KOPT-K1 (cell line): ENCODE results near the gene RIOK2.

Source experiments
- H3K27ac ChIP-seq: fragments of 200-600 bp; sonication (generic); 2 replicates; pipeline ENCODE4 v1.5.1; 2016; ENCODE audit warnings: antibody characterized with exemption, mild to moderate bottlenecking, low read depth, low read length; ENCODE audit not compliant: poor library complexity, severe bottlenecking
- H3K36me3 ChIP-seq: fragments of 200-600 bp; sonication (generic); 2 replicates; pipeline ENCODE4 v1.5.1; 2017; ENCODE audit warnings: antibody characterized with exemption, mild to moderate bottlenecking, low read length, moderate library complexity; ENCODE audit not compliant: insufficient read depth
- H3K9me3 ChIP-seq: fragments of 200-600 bp; sonication (generic); 2 replicates; pipeline ENCODE4 v1.5.1; 2017; ENCODE audit warnings: antibody characterized with exemption, low read length, mild to moderate bottlenecking; ENCODE audit not compliant: insufficient read depth, poor library complexity, severe bottlenecking

The RIOK2 gene

DNA sequence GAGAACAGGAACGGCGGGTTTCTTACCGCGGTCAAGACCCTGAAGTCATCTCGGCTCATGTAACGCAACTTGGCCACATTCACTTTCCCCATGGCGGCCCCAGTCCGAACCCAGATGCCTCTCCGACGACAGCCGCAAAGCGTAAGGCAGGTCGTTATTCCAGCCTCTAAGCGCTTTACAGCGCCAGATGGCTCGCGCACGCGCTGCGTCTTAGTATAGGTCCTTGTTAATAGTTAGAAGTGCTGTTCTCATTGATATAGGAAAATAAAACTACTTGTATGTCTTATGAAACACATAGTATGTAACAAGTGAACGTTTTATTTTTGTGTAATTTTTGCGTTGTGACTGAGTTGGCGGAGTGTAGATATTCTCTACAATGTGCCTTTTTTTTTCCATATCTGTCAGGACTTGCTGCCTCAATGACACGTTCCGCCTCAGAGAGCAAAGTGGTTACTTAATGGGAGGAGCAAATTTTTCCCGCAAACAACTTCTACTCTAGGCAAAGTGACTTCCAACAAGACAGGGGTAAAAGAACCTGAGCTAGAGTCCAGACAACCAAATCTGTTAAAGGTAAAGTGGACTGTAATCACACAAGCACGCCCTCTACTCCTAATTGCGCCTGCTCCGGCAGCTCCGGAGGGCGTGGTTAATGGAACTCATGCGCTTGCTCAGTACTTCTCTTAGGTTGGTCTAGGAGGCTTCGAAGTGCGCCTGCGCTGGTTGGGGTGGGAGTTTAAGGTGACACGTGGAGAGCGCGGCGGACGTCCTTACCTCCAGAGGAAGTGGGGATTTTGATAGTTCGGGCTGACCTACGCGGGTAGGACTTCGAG, at the start of gene RIOK2:
TSS of gene RIOK2 (minus strand) at position 148 of the 830 bp plus-strand sequence. CDS start at position 92, 56 bp downstream.
- Histone ChIP-seq H3K9me3 (no peaks in the 10 kb centered on the region), H3K27ac (peak within 1 kb of the TSS; percentile 85)

GRCh38 chr5:97231025-97231636, 48.1 kb upstream of the RIOK2 start:
- Histone ChIP-seq H3K36me3 (no peaks in the 10 kb centered on the region), H3K9me3 (no peaks in the 10 kb centered on the region), H3K27ac (no peak overlapping the region)

More for the DNA sequence above, at the start of gene RIOK2:
- peaks cover 17% of the 10 kb centered on the region for H3K36me3 ChIP-seq

- H3K36me3 ChIP-seq, result no peaks in the 10 kb centered on the region
- H3K9me3 ChIP-seq, result no peaks in the 10 kb centered on the region
- H3K27ac ChIP-seq, result no peak overlapping the region
These were observed 46.7 kb upstream of the RIOK2 start for GRCh38 chr5:97229688-97230285.

DNA sequence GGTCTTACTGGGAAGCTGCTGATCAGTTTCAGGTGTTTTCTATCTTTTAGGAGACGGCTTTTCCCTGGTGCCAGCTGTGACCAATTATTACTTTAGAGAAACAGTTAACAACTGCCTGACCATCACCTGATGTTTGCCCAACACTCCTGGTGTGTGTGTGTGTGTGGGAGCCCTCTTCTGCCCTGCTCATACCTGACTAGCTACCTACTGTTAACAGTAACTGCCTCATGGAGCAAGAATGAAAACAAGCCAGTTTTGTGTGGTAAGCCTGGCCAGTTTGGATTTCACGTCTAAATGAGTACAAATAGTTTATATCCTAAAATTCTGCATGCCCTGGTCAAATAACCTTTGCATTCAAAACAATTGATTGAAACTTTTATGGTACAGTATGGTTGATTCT, 46.1 kb upstream of the RIOK2 start:
- Histone ChIP-seq H3K27ac (no peak overlapping the region), H3K36me3 (no peaks in the 10 kb centered on the region), H3K9me3 (no peaks in the 10 kb centered on the region)

- H3K36me3 ChIP-seq, result no peaks in the 10 kb centered on the region
- no peaks in the 10 kb centered on the region for H3K9me3 ChIP-seq
- no peak overlapping the region for H3K27ac ChIP-seq
These were observed 42.2 kb upstream of the RIOK2 start for GRCh38 chr5:97225222-97225621.

DNA sequence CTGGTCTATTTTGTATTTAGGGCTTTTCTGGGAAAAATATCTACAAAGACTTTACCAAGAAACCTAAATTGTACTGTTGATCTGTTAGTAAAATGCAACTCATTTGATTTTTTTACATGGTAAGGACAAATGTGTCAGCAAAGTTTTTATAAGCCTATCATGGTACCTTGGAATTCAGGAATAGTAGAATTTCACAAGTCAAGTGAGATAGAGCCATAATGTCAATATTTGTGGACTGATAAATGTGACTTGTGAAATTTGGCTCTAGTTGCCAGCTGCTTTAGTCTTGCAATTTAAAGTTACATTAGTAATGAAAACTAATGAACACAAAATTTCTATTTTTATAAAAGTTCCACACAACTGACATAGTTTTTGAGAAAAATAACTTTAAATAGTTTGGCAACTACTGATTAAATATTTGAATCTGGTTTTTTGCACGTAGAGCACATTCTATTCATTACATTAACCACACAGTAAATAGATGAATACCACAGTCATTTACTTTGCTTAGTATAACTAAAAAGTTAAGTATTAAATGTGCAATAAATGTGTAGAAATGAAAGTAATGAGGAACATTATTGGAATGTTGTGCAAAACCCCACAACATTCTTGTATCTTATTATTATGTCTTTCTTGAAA, 41.2 kb upstream of the RIOK2 start:
- Histone ChIP-seq H3K9me3 (no peaks in the 10 kb centered on the region), H3K27ac (no peak overlapping the region), H3K36me3 (no peaks in the 10 kb centered on the region)

DNA sequence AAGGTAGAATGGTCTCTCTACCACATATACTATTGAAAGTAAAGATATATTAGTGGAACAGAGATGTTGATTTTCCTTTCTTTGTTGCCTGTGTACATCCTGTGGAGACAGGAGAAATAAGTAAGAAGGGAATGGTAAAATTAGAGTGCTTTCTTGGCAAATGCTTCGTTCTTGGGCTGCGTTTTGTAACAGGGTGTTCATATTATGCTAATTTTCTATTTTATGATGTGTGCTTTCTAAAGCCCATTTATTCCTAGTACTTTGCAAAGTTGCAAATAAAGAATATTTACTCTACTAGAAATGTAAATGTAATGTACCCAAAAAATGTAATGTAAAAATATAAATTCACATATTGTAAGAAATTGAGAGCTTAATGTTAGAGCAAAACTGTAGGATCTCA, 40.5 kb upstream of the RIOK2 start:
- Histone ChIP-seq H3K27ac (no peak overlapping the region), H3K9me3 (no peaks in the 10 kb centered on the region), H3K36me3 (no peaks in the 10 kb centered on the region)

GRCh38 chr5:97209343-97209742, 26.3 kb upstream of the RIOK2 start:
- Histone ChIP-seq H3K9me3 (peaks cover 11% of the 10 kb centered on the region), H3K27ac (no peak overlapping the region), H3K36me3 (no peaks in the 10 kb centered on the region)

- Histone ChIP-seq H3K9me3 (peaks cover 11% of the 10 kb centered on the region), H3K36me3 (no peaks in the 10 kb centered on the region), H3K27ac (no peak overlapping the region)
These were observed 25.7 kb upstream of the RIOK2 start for GRCh38 chr5:97208714-97209113.

DNA sequence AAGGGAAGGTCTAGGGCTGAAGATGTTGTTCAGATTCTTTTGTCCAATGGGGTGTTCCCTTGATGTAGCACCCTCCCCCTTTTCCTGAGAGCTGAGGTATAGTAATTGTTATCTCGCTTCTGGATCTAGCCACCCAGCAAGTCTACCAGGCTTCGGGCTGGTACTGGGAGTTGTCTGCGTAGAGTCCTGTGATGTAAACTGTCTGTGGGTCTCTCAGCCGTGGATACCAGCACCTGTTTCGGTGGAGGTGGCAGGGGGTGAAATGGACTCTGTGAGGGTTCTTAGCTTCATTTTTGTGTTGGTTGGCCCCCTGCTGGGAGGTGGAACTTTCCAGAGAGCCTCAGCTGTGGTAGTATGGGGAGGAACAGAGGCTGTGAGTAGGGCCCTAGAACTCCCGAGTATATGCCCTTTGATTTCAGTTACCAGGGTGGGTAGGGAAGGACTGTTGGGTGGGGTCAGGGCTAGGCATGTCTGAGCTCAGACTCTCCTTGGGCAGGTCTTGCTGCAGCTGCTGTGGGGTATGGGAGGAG, 25.2 kb upstream of the RIOK2 start:
- Histone ChIP-seq H3K9me3 (peaks cover 7% of the 10 kb centered on the region), H3K36me3 (no peaks in the 10 kb centered on the region), H3K27ac (no peak overlapping the region)

GRCh38 chr5:97194366-97194765, 11.3 kb upstream of the RIOK2 start:
- H3K27ac ChIP-seq, result no peak overlapping the region
- H3K36me3 ChIP-seq, result no peaks in the 10 kb centered on the region

GRCh38 chr5:97193355-97193688, 10.3 kb upstream of the RIOK2 start:
- no peaks in the 10 kb centered on the region for H3K9me3 ChIP-seq
- no peaks in the 10 kb centered on the region for H3K36me3 ChIP-seq
- H3K27ac ChIP-seq, result no peak overlapping the region

More at GRCh38 chr5:97194366-97194765, 11.3 kb upstream of the RIOK2 start:
- H3K9me3 ChIP-seq, result no peaks in the 10 kb centered on the region

- H3K36me3 ChIP-seq, result no peaks in the 10 kb centered on the region
- H3K27ac ChIP-seq, result no peak overlapping the region
- H3K9me3 ChIP-seq, result no peaks in the 10 kb centered on the region
These were observed 9.7 kb upstream of the RIOK2 start for GRCh38 chr5:97192580-97193354.

DNA sequence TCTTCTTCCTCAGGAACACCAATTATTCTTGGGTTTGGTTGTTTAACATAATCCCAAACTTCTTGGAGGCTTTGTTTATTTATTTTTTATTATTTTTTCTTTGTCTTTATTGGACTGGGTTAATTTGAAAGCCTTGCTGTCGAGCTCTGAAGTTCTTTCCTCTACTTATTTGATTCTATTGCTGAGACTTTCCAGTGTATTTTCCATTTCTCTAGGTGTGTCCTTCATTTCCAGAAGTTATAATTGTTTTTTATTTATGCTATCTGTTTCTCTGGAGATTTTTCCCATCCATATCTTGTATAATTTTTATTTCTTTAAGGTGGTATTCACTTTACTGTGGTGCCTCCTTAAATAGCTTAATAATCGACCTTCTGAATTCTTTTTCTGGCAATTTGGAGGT, 8.8 kb upstream of the RIOK2 start:
- Histone ChIP-seq H3K27ac (no peak overlapping the region), H3K9me3 (no peaks in the 10 kb centered on the region), H3K36me3 (no peaks in the 10 kb centered on the region)
